Tibial artery (tissue), 4 donors: ENCODE data around the gene SOBP.

Experiments used
- DNase-seq, 2 donors: peaks; one replicate each; pipeline ENCODE4 v3.0.0-alpha.2; 2019
- H3K27ac ChIP-seq, 2 donors: fragments of 200-600 bp; sonication (generic) in 1 of 2; 1 replicate in 1 of 2; 2 replicates in 1 of 2; pipeline ENCODE4 v1.5.1; 2018 to 2019; ENCODE audit warnings: mild to moderate bottlenecking in 1 of 2
- H3K27me3 ChIP-seq, 2 donors: fragments of 200-600 bp; sonication (generic) in 1 of 2; one replicate each; pipeline versions ENCODE4 v1.5.1 to v1.6.0; 2016 to 2019
- H3K36me3 ChIP-seq, 3 donors: fragments of 200-600 bp; sonication (generic) in 2 of 3; one replicate each; pipeline ENCODE4 v1.5.1; 2016 to 2019; ENCODE audit warnings: mild to moderate bottlenecking in 2 of 3
- H3K4me1 ChIP-seq, 4 donors: fragments of 200-600 bp; sonication (generic) in 2 of 4; 1 replicate in 3 of 4; 2 replicates in 1 of 4; pipeline ENCODE4 v1.5.1; 2016 to 2019
- H3K4me3 ChIP-seq, 2 donors: fragments of 200-600 bp; sonication (generic) in 1 of 2; 1 replicate in 1 of 2; 2 replicates in 1 of 2; pipeline ENCODE4 v1.5.1; 2018 to 2019; ENCODE audit warnings: mild to moderate bottlenecking in 2 of 2
- H3K9me3 ChIP-seq, 3 donors: fragments of 200-600 bp; sonication (generic) in 1 of 3; one replicate each; pipeline ENCODE4 v1.5.1; 2016 to 2019
- intact Hi-C: fragments of 100-400 bp; cut with DNase I; formaldehyde crosslinking; loops from one replicate; pipeline ENCODE4 v1.15.0; 2023; ENCODE audit warnings: low total_unique reads
- TF ChIP-seq, protein P1 (sequence below), 2 experiments: fragments of 200-600 bp in 1 of 2; fragments of 450-650 bp in 1 of 2; IDR thresholded peaks; one replicate each; pipeline ENCODE4 v1.5.1; 2017 to 2019; ENCODE audit warnings: antibody characterized with exemption in 2 of 2, mild to moderate bottlenecking in 1 of 2, moderate library complexity in 1 of 2

SOBP gene

DNA sequence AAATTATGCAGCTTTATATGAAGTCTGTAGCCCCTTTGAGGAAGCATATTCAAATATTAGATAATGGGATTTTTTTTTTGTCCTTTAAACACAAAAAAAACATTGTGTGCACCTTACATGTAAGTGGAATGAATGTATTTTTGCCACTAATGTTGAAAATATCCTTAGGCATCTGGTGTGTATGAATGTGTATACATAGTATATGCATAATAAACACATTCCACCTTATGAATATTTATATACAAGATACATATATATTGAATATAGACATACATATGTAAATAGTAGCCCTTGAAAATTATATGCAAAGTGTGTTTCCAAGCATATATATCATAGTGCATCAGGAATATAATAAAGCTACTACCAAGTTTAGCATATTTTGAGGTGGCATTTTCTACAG is 94.8 kb downstream of the SOBP start:
- Histone ChIP-seq H3K36me3 (no peaks in the 10 kb centered on the region), H3K27ac (no peak overlapping the region), H3K9me3 (no peaks in the 10 kb centered on the region), H3K4me1 (peaks cover 0 to 5% (median 0%) of the 10 kb centered on the region in 4 donors), H3K4me3 (no peak overlapping the region), H3K27me3 (no peaks in the 10 kb centered on the region)
- TF ChIP-seq, protein P1, sequence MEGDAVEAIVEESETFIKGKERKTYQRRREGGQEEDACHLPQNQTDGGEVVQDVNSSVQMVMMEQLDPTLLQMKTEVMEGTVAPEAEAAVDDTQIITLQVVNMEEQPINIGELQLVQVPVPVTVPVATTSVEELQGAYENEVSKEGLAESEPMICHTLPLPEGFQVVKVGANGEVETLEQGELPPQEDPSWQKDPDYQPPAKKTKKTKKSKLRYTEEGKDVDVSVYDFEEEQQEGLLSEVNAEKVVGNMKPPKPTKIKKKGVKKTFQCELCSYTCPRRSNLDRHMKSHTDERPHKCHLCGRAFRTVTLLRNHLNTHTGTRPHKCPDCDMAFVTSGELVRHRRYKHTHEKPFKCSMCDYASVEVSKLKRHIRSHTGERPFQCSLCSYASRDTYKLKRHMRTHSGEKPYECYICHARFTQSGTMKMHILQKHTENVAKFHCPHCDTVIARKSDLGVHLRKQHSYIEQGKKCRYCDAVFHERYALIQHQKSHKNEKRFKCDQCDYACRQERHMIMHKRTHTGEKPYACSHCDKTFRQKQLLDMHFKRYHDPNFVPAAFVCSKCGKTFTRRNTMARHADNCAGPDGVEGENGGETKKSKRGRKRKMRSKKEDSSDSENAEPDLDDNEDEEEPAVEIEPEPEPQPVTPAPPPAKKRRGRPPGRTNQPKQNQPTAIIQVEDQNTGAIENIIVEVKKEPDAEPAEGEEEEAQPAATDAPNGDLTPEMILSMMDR (IDR thresholded peaks at IDR 0.05): no peak
- intact Hi-C loops: no loop called here
- DNase-seq: no peak

DNA sequence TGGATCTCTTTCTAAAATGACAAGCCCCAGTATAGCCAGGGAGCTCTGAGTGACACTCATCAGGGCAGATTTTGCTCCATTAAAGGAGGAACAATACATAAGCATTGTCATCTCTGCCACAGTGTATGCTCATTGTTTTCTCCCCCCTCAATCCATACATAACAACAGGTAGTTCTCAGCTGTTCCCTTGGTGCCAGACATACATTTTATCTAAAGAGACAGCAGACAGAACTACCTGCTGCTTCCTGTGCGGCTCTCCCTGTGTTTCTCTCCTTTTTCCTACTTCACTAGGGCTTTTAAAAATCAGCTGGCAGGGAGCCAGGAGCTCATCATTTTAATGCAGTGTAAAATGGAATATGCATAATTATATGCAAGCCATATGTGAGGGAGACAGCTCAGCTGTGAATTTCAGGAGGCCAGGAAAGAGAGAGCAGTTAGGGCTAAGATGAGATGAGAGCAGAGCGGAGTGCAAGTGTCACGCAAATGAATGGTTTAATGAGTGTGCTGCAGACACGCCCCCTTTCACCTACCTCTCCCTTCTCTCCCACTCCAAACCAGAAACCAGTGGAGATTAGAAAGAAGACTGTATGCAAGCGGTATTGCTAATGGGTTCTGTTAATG is 96.0 kb downstream of the SOBP start:
- intact Hi-C loops: no loop called here
- Histone ChIP-seq H3K9me3 (no peaks in the 10 kb centered on the region), H3K4me3 (no peak overlapping the region), H3K4me1 (peaks cover 0 to 5% (median 0%) of the 10 kb centered on the region in 4 donors), H3K27me3 (no peaks in the 10 kb centered on the region), H3K36me3 (no peaks in the 10 kb centered on the region), H3K27ac (no peak overlapping the region)
- no peak for DNase-seq
- TF ChIP-seq, protein P1 (IDR thresholded peaks at IDR 0.05): no peak

DNA sequence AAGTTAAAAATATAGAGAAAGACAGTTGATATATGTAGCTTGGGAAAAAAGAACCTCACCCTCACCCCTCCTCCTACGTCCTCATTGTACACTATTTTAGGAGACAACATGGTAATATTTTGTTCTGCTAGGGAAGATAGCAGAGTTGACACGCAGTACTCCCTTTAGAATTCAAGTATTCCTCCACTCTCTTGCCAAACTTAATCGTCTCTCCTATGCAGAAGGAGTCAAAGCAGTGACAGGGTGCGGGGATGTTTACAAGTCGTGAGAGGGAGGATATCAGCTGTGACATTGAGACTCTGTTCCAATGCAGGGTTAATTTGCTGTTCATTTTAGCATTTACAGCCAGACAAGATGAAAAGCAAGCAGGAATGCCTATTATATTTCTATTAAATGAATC is 97.5 kb downstream of the SOBP start:
- Histone ChIP-seq H3K4me1 (peaks cover 0 to 10% (median 0%) of the 10 kb centered on the region in 4 donors), H3K9me3 (no peaks in the 10 kb centered on the region), H3K27me3 (no peaks in the 10 kb centered on the region), H3K27ac (no peak overlapping the region), H3K36me3 (no peaks in the 10 kb centered on the region), H3K4me3 (no peak overlapping the region)
- TF ChIP-seq, protein P1 (IDR thresholded peaks at IDR 0.05): no peak
- intact Hi-C loops: no loop called here
- DNase-seq: no peak

DNA sequence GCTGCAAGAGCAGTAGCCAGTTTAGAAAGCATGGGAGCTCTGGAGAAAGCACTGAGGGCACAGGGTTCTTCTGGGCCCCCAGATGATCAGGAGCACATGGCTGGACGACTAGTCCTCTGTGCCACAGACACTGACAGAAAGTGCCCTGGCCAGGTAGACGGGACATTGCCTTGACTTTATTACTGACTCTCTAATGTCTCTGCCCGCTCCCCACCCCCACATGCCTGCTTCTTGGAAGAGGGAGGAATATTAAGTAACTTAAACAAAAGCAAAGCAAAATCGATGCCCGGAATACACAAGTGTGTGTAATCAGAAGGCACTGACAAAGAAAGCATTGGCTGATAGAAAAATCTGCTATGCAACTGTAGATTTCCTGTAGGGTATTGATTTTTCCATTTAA is 99.3 kb downstream of the SOBP start:
- Histone ChIP-seq H3K27ac (no peak overlapping the region), H3K27me3 (no peaks in the 10 kb centered on the region), H3K4me3 (no peak overlapping the region), H3K36me3 (no peaks in the 10 kb centered on the region), H3K9me3 (no peaks in the 10 kb centered on the region), H3K4me1 (peaks cover 0 to 12% (median 0%) of the 10 kb centered on the region in 4 donors)
- no peak for DNase-seq
- intact Hi-C loops: no loop called here
- TF ChIP-seq, protein P1 (IDR thresholded peaks at IDR 0.05): no peak

DNA sequence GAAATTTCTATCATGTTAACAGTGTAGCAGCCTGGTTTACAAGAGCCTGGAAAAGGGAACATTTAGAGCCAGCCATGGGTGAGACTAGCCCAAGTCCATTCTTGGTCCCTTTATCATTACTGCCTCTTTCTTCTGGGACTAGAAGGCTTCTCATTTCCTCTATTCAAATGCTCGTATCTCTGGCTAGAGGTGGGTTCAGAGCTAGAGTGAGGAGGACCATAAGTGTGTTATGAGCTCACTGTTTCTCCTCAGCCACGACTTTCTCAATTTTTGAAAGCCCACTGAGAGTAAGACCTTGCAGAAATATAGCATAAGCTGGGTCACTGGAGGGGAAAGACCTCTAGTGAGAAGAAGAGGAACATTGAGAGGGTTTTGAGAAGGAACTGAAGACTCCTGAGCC is 100.0 kb downstream of the SOBP start:
- H3K9me3 ChIP-seq: no peaks in the 10 kb centered on the region
- H3K4me3 ChIP-seq: no peak overlapping the region
- no peaks in the 10 kb centered on the region for H3K36me3 ChIP-seq
- TF ChIP-seq, protein P1 (IDR thresholded peaks at IDR 0.05): no peak
- H3K27me3 ChIP-seq: no peaks in the 10 kb centered on the region
- H3K27ac ChIP-seq: no peak overlapping the region
- H3K4me1 ChIP-seq: peaks cover 0 to 17% (median 0%) of the 10 kb centered on the region in 4 donors
- intact Hi-C loops: no loop called here
- DNase-seq: no peak

DNA sequence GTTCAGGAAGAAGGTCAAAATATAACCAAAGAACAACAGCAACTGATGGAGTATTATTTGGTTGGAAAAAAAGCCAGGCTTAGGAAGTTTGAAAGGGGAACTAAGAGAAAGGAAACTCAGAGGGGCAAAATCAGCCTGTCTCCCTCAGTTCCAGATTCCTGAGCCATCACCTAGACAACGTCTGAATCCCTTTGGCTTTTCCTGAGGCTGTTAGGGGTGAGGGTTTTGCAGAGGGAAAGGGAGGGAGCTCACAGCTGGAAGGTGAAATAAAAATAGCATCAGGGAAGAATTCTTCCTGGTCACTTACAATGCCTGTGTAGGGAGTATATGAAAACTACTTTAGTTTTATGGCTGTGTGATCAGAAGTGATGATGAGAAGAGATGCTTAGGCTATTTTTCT is 100.5 kb downstream of the SOBP start:
- Histone ChIP-seq H3K4me1 (peaks cover 0 to 20% (median 0%) of the 10 kb centered on the region in 4 donors), H3K27me3 (no peaks in the 10 kb centered on the region), H3K4me3 (no peak overlapping the region), H3K36me3 (no peaks in the 10 kb centered on the region), H3K9me3 (no peaks in the 10 kb centered on the region), H3K27ac (no peak overlapping the region)
- no peak for DNase-seq
- TF ChIP-seq, protein P1 (IDR thresholded peaks at IDR 0.05): no peak
- intact Hi-C loops: no loop called here
